Measurements from ENCODE around the gene CMIP.

Gene CMIP

GRCh38 chr16:81448154-81449131 lies 3.8 kb downstream of the CMIP start:
- DNase-seq, result no peak

DNA sequence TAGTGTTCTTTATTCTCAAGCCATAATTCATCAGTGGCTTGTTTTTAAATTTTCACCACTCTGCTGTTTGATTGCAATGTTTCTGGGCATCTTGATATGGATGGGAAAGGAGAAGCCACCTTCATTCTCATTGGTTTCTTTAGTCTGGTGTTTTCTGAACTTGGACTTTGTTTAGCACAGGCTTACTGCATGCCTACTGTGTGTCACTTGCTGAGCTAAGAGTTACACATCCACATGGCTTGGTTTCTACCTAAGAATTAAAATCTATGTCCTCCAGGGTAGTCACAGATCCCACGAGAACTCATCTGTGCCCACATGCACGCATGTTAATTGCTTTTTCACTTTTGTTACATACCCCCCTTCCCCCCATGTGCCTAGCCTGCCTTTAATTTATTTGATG lies 4.6 kb downstream of the CMIP start:
- no peak for DNase-seq

DNA sequence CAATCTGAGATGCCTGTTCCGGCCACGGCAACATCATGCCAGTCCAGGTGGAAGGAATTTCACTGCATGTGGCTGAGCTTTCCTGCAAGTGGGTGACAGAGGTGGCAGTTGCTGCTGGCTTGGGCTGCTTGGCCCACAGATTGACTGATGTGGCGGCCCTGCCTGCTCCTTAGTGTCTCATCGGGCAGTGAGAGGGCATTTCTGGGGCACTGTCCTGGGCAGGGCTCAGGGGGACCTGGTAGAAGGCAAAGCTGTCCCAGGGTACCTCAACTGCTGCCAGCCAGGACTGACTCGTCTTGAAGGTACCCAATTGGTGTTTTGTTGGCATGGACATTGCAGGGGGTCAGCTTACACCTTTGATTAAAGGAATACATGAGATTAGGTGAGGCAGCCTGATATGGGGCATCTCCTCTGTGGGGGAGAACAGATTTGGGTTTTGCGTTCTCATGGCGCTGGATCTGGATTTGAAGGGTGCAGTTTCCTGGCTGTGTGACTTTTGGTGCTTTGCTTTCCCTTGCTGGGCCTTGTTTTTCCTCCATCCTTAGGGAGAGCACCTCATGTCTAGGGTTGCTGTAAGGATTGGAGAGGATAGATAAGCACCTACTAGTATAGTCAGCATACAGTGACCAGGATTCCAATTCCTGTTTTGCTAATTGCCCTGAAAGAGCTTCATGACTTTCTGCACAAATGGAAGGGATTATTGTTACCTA lies 5.4 kb downstream of the CMIP start:
- no peak for DNase-seq

DNA sequence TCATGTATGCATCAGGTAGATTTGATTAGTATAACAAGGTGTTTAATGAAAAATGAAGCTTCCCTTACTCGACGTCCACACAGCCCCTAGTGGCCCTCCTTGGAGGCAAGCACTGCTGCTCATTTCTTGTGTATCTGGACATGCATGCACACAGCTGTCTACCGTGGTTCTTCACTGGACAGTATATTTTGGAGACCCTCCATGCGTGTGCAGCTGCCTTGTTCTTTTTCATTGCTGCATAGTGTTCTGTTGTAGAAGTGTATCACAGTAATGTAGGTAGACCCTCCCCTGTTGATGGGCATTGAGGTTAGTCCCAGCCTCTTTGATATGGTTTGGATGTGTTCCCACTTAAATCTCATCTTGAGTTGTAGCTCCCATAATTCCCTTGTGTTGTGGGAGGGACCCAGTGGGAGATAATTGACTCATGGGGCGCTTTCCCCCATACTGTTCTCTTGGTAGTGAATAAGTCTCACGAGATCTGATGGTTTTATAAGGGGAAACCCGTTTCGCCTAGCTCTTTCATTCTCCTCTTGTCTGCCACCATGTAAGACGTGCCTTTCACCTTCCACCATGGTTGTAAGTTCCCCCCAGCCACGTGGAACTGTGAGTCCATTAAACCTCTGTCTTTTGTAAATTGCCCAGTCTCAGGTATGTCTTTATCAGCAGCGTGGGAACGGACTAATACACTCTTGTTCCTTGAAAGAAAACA lies 6.3 kb downstream of the CMIP start:
- no peak for DNase-seq

GRCh38 chr16:81451753-81452680 lies 7.4 kb downstream of the CMIP start:
- DNase-seq, result no peak

DNA sequence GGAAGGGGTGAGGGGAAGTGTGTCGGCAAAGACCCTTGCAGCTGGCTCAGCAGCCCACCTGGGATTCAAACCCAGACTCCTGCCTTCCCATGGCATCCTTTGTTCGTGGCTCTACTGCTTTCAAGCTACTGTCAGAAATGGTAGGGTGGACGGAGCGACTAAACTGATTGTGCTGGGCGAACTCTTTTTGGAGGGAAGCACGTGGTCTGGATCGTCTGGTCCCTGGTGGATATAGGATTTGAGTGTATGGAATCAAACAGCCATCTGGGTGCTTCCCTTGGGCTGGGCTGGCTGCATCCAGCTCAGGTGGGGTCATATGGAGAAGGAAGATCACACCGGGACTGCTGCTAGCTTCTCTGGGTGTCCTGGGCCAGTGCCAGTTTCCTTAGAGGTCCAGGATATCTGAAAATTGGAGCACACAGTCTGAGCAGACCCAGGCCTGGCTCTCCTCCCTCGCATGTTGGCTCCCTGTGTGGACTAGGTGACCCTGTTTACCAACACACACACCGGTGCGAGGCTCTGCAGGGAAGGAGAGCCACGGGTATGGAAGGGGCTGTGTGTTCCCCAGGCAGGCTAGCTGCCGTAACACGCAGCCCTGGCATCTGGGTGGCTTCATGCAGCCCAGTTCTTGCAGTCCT lies 8.6 kb downstream of the CMIP start:
- DNase-seq, result no peak

DNA sequence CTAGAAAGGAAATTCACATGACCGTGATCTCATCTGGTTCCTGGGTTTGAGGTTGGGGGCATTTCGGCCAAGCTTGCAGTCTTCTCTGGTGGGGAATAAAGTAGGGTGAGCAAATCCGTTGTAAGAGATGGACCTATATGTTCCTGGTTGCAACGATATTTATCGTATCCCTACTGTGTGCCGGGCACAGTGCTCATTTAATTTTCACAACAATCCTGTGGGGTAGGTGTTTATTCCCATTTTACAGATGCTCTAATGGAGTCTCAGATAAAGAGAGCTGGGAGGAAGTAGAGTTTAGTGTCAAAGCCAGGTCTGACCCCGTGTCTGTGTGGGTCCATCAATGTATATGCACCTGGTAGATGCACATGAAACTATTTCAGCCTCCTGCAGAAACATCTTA lies 9.4 kb downstream of the CMIP start:
- DNase-seq, result no peak

DNA sequence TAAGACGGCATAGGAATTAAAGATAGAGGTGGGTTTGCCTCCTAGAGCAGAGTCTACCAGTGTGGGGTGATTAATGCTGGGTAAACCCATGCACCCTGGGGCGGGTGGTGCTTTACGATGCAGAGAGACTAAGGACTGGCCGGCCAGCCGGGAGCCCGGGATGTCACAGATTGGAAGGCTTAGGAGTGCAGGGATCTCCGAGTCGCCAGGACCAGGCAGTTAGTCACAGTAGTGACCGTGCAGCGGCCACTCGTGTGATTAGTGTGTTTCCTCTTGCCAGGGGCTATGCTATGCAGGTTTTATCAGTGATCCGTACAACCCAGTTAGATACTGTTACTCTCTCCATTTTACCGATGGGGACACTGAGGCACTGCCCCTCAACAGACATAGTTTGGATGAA lies 10.4 kb downstream of the CMIP start:
- no peak for DNase-seq

DNA sequence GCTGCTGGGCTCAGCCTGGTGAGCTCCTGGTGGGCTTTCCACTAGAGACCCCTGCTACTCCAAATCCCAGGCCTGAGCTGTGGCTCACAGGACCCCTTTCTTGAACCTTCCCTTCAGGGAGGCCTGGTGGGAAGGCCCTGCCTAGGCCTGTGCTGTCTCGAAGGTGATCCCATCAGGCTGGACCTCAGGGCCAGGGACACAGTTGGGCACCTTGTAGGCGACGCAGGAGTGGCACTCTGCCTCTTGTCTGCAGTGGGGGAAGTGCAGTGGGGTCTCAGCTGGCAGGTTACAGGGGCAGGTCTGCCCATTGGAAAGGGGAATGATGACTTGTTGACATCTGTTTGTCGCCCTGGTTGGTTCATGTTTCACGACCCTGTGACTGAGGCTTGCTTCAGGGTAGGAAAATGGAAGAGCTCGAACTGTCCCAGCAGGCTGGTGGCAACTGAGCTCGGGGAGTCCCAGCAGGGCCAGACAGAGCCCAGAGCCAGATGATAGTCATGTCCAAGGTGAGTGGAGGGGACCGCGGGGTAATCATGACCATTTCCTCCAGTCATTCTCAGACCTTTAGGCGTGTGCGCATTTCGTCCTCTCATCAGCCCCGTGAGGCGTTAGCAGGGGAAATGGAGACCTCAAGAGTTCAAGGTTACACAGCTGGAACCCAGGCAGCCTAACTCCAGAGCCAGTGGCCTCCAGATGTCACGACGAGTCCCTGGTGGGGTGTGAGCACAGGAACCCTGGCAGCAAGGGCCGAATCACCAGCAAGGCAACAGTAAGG lies 11.3 kb downstream of the CMIP start:
- no peak for DNase-seq

- DNase-seq, result no peak
These were observed 12.1 kb downstream of the CMIP start for GRCh38 chr16:81456523-81457325.

- DNase-seq, result no peak
These were observed 12.9 kb downstream of the CMIP start for GRCh38 chr16:81457326-81458133.

- DNase-seq, result no peak
These were observed 13.6 kb downstream of the CMIP start for GRCh38 chr16:81458149-81458669.

- DNase-seq, result no peak
These were observed 14.4 kb downstream of the CMIP start for GRCh38 chr16:81458827-81459598.

- no peak for DNase-seq
These were observed 15.5 kb downstream of the CMIP start for GRCh38 chr16:81460075-81460474.

- DNase-seq, result no peak
These were observed 16.6 kb downstream of the CMIP start for GRCh38 chr16:81461243-81461642.

GRCh38 chr16:81461766-81462165 lies 17.2 kb downstream of the CMIP start:
- DNase-seq, result no peak

DNA sequence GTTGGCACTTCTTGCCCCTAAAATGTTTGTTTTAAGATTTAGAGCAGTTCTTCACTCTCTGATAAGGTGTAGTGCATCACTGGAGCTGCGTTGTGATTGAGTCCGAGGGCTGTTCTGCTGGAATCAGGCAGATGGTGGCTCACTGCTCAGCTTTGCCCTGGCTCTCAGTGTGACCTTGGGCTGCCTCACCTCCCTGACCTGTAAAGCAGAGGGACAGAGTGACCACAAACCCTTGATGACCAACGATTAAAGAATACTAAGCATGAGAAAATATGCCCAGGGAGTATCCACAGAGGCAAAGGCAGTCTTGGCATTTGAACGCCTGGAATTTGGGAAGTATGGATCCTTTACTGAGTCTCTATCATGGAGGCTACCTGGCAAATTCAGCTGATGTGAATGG lies 18.1 kb downstream of the CMIP start:
- DNase-seq, result no peak

DNA sequence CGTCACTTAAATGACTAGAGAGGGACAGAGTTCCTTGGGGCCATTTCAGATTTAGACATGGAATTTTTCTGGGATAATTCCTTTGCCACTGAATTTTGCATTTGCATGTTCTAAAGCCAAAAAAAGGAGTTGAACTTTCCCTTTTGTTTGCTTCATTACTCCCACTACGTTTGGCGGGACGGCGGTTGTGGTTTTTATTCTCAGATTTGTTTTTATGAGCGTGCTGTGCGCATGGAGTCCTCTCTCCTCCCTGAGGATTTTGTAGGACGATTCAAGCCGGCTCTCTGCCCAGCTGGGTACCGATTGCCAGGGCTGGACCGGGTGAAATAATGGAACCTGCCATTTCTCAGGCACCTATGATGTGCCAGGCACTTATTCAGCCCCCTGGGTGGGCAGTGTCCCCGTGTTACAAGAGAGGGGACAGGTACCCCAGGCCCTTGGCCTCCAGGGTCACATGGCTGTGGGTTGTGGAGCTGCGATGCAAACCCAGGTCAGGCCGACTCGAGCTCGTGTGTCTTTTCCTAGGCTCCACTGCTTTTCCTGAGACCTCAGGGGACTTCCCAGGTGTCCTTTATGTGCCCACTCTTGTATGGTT lies 18.8 kb downstream of the CMIP start:
- DNase-seq, result no peak

Measured in SW 1271 (cell line).